GM18508 (cell line): ENCODE results near the gene ACTA2.

Experiments
- ATAC-seq: cut with Tn5 transposase; IDR thresholded peaks from one replicate; pipeline ENCODE4 v1.9.1; 2021; ENCODE audit warnings: moderate number of reproducible peaks; ENCODE audit not compliant: insufficient read depth, unreplicated experiment

The ACTA2 gene

DNA sequence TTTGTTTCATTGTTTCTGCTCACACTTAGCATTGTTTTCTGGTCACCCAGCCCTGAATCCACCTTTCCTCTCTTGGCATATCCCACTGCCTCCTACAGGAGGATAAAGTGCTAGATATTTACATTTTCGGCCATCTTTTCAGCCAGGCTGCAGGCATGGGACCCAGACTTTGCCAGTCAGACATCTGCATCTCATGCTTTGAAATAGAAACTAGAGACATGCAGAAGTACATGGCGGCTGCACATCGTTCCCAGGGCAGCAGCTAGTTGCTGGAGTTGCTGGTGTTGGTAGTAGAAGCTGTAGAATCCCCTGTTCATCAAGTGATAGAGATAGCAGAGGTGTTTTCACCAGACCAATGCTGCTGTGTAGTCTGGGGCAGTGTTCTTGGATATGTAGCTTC, 53.8 kb downstream of the ACTA2 start:
- ATAC-seq = no peak

GRCh38 chr10:88896994-88897853, 55.3 kb downstream of the ACTA2 start:
- ATAC-seq = no peak

GRCh38 chr10:88896372-88896993, 56.1 kb downstream of the ACTA2 start:
- no peak for ATAC-seq

DNA sequence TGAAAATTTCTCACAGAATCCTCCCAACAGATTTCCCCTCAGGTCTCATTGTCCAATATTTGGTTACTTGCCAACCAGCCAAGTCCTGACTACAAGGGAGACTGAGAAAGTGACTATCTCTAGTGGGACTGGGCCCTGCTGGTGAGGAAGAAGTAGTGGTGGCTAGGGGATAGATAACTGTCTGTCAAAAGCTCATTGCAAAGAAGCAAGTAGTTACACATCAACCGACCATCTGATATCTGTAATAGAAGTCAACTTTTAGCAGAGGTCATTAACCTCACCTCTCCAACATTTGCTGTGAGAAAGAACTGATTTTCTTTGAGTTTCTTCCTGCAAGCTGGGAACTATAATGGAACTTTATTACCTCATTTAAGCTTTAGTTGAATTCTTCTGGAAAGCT, 57.3 kb downstream of the ACTA2 start:
- no peak for ATAC-seq

GRCh38 chr10:88893611-88894010, 59.0 kb downstream of the ACTA2 start:
- no peak for ATAC-seq

GRCh38 chr10:88892222-88892967, 60.2 kb downstream of the ACTA2 start:
- no peak for ATAC-seq

DNA sequence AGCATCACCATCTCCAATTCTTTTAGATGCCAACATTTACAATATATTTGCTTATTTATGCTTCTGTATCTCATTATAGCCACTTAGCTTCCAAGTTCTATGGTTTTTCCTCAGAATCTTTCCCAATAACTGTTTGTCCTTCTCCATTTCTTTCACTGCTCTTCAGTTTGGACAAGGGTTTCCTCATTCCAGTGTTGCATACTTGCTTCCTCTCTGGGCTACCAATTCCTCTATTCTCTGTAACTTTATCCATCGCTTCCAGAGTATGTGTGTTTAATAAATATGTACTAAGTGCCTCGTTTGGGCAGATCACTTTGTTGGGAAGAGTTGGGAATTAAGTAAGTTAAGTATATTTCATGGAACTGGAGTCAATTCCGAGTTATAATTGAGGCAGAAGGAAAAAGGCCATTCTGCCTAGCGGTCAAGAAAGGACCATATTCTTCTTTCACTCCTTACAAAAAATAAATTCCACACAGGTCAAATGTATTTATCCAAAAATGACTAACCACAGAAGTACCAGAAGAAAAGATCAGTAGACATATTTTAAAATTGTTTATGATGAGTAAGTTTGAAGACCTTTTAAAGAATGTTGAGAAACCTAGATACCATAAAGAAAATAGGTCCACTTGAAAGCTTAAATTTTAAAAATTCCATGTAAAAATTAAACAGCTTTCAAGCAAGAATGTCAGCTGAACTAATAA, 61.7 kb downstream of the ACTA2 start:
- no peak for ATAC-seq

DNA sequence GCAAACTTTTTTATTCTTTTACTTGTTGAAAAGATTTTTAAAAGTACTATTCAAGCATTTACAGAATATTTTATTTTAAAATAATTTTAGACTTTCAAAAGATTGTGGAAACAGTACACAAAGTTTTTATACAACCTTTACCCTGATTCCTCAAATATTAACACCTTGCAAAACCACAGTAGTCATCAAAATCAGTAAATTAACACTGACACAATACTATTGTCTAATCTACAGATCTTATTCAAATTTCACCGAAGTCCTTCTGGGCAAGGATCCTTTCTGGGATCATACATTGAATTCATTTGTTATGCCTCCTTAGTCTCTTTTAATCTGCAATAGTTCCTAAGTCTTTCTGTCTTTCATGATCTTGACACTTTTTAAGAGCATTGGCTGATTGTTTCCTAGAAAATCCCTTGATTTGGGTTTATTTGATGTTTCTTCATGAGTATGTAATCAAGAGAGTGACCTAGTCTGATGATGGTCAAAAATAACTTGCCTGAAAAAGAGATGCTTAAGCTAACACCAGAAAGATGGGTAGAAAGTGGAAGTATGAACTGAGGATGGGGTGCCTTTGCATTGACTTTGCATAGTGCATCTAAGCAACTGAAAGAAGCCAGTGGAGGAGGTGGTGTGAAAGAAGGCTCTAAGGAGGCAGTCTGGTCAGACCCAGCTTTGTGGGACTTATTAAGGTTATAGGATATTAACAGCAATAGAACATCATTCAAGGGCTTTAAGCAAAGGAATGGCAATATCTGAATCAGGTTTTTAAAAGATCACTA, 62.8 kb downstream of the ACTA2 start:
- ATAC-seq = no peak

- ATAC-seq = no peak
Observed at GRCh38 chr10:88888810-88889445, 63.6 kb downstream of the ACTA2 start.

DNA sequence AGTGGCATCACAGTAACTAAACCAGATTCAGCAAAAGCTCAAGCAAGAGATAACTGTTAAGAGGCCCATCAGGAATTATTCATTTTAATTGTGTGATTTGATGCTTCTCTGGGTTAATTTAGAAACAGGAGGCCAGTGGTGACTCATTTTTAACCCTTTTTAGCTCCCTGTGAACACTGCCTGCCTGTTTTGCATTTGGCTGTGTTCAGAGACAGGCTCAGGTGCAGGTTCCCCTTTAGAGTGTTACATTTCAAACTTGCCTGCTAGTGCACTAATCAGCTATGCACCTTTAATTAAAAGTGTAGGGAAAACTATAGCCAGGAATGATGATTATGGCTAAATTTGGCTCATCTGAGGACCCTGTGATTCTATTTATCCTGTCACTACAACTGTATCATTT, 66.0 kb downstream of the ACTA2 start:
- no peak for ATAC-seq
